ENCODE measurements around the gene SELP.

SELP gene

GRCh38 chr1:169570172-169570574, 59.8 kb downstream of the SELP start:
- ChIA-PET CTCF (no interaction called here), POLR2A (no interaction called here)
- Histone ChIP-seq H3K36me3 (ENCODE audit: control insufficient read depth in 2 of 2, insufficient read depth in 1 of 2, low read length in 2 of 2) (no peaks in the 10 kb centered on the region), H3K4me1 (ENCODE audit: control insufficient read depth, insufficient read depth, low read length) (peaks cover 10% of the 10 kb centered on the region), H3K9me3 (ENCODE audit: control insufficient read depth, insufficient read depth, low read depth, low read length) (no peaks in the 10 kb centered on the region), H3K4me3 (ENCODE audit: low read depth, low read length) (no peak overlapping the region), H3K27ac (ENCODE audit: extremely low read depth, low read depth, low read length) (no peak overlapping the region)
- no peak for TF ChIP-seq ZNF692 (tag by site-specific recombination; IDR thresholded peaks at IDR 0.05)
- TF ChIP-seq ZNF776 (tag by site-specific recombination; IDR thresholded peaks at IDR 0.05; ENCODE audit: borderline replicate concordance): no peak
- TF ChIP-seq IKZF3 (tag by site-specific recombination; IDR thresholded peaks at IDR 0.05): no peak
- TF ChIP-seq HOXA7 (CRISPR knock-in tag; IDR thresholded peaks at IDR 0.05; ENCODE audit: borderline replicate concordance): no peak
- no peak for TF ChIP-seq KLF10 (tag by site-specific recombination; IDR thresholded peaks at IDR 0.05)
- no peak for TF ChIP-seq ZFP3 (tag by site-specific recombination; IDR thresholded peaks at IDR 0.05; ENCODE audit: low read depth)
- no peak for TF ChIP-seq ZNF280D (tag by site-specific recombination; IDR thresholded peaks at IDR 0.05)
- TF ChIP-seq PRDM6 (tag by site-specific recombination; IDR thresholded peaks at IDR 0.05): no peak
- TF ChIP-seq PRDM1 (tag by site-specific recombination; IDR thresholded peaks at IDR 0.05): no peak
- TF ChIP-seq GFI1B (tag by site-specific recombination; IDR thresholded peaks at IDR 0.05): no peak
- TF ChIP-seq ZNF571 (tag by site-specific recombination; IDR thresholded peaks at IDR 0.05): no peak
- no peak for TF ChIP-seq TCF7L2 (IDR thresholded peaks at IDR 0.05; ENCODE audit: borderline replicate concordance, low read depth, low read length)
- TF ChIP-seq ZNF488 (tag by site-specific recombination; IDR thresholded peaks at IDR 0.05): no peak
- TF ChIP-seq ZNF600 (tag by site-specific recombination; IDR thresholded peaks at IDR 0.05): no peak
- TF ChIP-seq SETDB1 (IDR thresholded peaks at IDR 0.05; ENCODE audit: insufficient read length, low read length): no peak
- no peak for TF ChIP-seq REST (tag by site-specific recombination; IDR thresholded peaks at IDR 0.05)
- no peak for TF ChIP-seq ZNF140 (tag by site-specific recombination; IDR thresholded peaks at IDR 0.05)

All from HEK293 (cell line).